HG03469 (cell line): ENCODE data around the gene N4BP2.

Experiments
- ATAC-seq: cut with Tn5 transposase; IDR thresholded peaks from one replicate; pipeline ENCODE4 v1.9.1; 2021; ENCODE audit warnings: mild to moderate bottlenecking, moderate library complexity, moderate number of reproducible peaks; ENCODE audit not compliant: unreplicated experiment

The N4BP2 gene

DNA sequence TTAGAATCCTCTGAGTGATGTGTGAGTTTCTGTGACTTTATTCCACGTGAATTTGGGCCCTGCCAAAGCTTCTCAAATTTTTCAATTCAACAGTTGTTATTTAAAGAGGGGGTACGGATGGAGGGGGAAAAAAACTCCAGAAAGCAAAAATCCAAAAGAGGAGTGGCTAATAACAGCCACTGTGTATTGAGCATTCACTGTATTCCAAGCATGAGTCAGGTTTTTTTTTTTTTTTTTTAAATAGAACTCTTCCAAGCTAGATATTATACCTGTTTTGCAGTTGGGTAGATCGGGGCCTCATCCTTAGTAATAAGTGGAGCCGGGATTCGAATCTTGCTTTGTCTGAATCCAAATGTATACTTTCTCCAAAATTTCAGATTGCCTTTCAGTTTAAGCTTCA, 133.8 kb downstream of the N4BP2 start:
- no peak for ATAC-seq

DNA sequence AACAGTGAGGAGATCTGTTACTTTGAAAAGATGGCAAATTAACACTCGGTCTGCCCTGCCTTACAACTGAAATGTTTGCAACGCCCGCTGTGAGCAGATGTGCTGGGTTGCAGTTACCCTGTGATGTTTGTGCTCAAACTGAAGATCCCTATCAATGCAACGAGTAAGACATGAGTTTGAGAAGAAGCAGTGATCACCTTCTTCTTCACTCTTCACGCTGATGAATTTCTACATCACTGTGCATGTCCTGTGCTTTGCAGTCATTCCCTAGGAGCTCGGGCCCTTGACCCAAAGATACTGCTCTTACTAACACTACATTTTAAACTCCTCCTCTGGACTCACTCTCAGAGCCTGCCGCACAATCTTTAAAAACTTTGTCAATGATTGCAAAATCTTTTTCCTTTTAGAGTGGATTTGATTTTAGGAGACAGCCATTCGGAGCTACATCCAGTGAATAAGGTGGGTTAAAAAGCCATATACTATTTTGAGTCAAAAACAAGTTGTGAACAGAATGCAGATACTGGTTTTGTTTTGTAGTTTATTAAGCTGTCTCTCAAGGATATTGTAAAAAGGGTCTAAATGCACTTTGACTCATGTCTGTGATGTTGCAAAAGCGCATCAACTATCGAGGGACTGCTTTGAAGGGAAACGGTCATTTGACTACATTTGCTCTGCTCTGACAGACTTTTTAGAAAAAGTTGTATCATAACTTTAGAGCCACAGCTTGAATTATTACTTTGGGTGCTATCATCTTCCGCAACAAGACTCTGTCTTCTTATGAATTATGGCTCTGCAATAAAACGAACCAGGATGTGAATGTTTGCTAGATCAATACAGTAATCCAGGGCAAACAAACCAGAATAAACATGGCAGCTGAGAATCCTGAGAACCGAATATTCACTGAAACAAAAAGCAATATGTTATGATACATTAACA, 134.5 kb downstream of the N4BP2 start:
- no peak for ATAC-seq

DNA sequence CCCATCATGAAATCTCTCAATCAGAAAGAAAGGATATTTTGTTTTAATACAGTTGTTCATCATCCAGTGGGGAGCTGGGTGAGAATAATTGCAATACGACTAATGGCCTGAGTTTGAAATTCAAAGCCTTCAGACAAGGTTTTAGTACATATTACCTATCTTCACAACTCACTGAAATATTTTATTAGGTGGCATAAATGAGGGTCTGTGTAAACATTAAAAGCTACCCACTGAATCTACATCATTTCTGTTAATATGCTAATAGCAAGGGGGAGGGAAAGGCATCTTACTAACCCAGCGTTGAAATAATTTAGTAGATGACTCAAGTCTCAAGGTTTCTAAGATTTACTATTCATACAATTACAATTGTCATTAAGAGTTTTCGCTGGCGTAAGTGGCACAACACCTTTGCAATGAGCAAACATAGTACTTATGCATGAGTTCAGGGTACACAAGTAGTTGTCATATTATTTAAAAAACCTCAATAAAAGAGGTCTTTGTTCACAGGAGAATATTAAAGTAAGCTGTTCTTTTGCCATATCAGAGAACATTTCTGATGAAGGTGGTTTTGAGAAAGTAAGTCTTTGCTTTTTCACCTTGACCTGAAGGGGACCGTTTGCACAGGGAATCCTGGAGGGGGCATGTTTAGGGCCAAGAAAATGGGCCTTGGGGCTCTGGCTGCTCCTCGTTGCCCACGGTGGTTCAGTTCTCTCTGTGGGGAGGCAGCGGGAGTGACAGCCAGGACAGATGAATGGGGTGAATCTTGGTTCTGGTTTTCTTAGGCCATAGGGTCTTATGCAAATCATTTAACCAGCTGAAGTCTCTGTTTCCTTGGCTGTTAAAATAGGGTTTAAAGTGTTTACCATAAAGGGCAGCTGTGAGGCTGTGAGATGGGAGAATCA, 135.7 kb downstream of the N4BP2 start:
- peak; percentile 23 for ATAC-seq

GRCh38 chr4:40193016-40193571, 136.4 kb downstream of the N4BP2 start:
- ATAC-seq = peak; percentile 15

GRCh38 chr4:40193578-40193977, 136.9 kb downstream of the N4BP2 start:
- no peak for ATAC-seq

- ATAC-seq = no peak
Observed at GRCh38 chr4:40194602-40195161, 138.0 kb downstream of the N4BP2 start.

DNA sequence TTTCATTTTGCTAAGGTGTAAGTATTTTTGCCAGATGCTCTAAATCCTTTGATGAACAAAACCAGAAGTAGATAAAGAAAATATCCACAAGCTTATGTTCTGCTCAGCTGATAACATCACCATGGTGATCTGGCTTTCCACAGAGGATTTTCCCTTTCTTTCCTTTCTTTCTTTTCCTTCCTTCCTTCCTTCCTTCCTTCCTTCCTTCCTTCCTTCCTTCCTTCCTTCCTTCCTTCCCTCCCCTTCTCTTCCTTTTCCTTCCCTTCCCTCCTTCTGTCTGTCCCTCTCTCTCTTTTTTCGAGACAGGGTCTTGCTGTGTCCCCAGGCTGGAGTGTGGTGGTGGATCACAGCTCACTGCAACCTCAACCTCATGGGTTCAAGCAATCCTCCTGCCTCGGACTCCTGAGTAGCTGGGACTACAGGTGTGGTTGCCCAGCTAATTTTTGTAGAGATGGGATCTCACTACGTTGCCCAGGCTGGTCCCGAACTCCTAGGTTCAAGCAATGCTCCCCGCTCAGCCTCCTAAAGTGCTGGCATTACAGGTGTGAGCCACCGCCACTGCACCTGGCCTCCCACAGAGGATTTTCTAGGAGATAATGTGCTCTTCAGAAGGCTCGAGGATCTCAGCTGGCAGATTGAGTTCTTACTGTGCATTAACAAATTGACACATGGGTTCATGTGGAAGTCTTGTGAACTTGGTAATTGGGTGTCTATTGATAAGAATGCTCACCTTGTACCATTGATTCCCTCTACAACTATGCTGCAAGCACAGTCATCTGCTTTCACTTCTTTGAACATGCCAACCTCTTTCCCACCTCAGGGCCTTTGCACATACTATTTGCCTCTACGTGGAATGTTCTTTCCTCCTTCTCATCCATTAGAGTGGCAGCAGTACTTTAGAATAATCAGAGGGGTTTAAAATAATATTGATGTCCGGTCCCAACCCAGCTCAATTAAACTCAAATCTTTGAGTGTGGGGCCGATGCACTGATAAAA, 138.8 kb downstream of the N4BP2 start:
- no peak for ATAC-seq

- no peak for ATAC-seq
Observed at GRCh38 chr4:40196272-40196671, 139.6 kb downstream of the N4BP2 start.

DNA sequence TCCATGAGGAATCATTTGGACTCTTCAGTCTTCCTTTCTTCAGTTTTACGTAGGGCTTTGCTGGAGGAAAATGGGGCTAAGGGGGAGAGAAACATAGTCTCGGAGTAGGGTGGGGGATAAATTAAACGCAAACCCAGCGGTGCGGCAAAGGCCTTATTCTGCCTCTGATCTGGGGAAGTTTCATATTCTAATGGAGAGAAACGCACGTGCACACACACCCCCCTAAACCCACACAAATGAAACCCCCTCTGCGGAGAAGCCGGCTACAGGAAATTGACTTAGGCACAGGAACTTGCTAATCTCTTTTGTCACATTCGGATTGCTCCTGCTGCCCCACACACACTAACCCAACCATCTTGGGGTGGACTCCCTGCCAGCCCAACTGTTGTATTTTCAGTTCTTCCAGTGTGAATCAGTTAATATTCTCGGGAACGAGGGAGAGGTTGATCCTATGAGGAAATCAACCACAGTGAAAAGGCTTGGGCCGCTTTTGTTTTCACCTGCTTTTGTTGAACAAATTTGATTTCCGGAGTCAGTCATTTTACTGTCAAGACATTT, 140.2 kb downstream of the N4BP2 start, which contains the start of gene RHOH:
RHOH (plus strand) TSS at position 308 of the 558 bp plus-strand sequence. CDS start 46,356 bp downstream, outside the sequence.
- no peak for ATAC-seq

GRCh38 chr4:40197879-40198689, 141.4 kb downstream of the N4BP2 start:
- ATAC-seq = no peak

- no peak for ATAC-seq
Observed at GRCh38 chr4:40199179-40199670, 142.6 kb downstream of the N4BP2 start.

DNA sequence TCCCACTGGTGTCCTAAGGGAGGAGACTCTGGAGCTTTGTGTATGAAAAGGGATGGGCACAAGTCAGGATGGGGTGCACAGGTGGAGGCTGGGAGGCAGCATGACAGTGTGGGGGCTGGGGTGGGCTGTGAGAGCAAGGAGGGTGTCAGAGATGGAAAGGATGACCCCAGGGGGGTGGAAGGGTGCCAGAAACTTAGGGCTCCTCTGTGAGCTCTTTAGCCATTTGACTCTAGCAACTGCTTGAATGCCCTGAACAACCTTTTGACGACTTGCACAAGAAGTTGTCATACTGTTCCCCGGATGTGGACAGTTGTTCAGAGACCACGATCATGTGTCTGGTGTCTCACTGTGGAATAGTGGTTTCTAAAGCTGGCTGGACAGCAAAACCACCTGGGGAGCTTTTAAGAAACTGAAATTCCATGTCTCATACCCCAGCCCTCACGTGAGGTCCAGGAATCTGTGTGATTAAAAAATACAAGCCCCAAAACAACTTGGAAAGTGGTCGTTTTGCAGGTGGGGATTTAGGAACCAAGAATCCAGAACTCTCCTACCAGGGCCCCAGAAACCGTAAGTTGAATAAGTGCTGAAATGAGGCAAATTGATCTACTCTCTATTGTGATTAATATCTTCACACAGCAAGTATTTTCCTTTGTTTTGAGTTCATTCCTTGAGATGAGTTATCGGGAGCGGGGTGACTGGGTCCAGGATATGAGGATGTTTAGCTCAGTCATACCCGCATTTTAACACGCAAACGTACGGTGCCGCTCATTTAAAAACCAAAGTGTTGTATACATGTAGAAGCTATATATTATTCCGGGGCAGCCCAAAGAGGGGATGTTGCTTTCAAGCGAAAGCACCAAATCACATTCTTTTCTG, 143.6 kb downstream of the N4BP2 start:
- peak; percentile 46 for ATAC-seq

GRCh38 chr4:40200875-40201801, 144.5 kb downstream of the N4BP2 start:
- ATAC-seq = no peak

DNA sequence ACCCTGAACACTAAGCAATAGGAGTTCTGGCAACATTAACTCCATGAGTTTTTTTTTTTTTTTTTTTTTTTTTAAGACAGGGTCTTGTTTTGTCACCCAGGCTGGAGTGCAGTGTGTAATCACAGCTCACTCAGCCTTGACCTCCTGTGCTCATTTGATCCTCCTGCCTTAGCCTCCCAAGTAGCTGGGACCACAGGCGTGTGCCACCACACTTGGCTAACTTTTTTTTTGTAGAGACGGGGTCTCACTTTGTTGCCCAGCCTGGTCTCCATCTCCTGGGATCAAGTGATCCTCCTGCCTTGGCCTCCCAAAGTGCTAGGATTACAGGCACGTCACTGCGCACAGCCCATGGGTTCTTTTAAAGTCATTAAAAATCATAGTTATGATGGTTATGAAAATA, 145.2 kb downstream of the N4BP2 start:
- no peak for ATAC-seq

- no peak for ATAC-seq
Observed at GRCh38 chr4:40202474-40202873, 145.8 kb downstream of the N4BP2 start.
